Measurements from ENCODE around the gene CA10. TPM values are rescaled to one million over a fixed set of nuclear protein-coding genes. Genes with fewer than 3 reads are reported as not detected.

CA10 gene
- polyA plus RNA-seq, 1 experiment = not detected

DNA sequence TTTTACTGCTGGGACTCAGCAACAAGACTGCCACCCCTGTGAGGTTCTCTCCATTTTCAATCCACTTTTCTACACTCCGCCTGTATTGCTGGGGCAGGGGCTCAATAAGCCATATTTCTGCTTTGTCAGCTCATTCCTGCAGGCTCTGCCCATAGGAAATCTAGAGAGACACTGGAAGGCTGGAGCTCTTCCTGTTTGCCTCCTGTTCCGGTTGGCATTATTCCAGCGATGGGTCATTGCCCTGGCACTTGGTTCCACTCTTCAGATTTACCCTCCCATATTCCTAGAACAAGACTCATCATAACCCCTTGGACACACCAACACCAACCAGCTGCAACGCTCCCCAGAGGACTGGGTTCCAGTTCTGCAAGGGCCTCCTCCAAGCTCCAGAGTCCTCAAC lies 210.4 kb downstream of the CA10 start:
- ChIA-PET POLR2A (no interaction called here), CTCF (no interaction called here)
- no peak overlapping the region for H3K27ac ChIP-seq (ENCODE audit: low read depth, low read length)
- H3K9me3 ChIP-seq (ENCODE audit: control insufficient read depth, insufficient read depth, low read length) = peaks cover 18% of the 10 kb centered on the region; the same call in 1 of the 2 replicates
- H3K27me3 ChIP-seq (ENCODE audit: control insufficient read depth, insufficient read depth, low read length) = no peaks in the 10 kb centered on the region
- TF ChIP-seq, protein P1, sequence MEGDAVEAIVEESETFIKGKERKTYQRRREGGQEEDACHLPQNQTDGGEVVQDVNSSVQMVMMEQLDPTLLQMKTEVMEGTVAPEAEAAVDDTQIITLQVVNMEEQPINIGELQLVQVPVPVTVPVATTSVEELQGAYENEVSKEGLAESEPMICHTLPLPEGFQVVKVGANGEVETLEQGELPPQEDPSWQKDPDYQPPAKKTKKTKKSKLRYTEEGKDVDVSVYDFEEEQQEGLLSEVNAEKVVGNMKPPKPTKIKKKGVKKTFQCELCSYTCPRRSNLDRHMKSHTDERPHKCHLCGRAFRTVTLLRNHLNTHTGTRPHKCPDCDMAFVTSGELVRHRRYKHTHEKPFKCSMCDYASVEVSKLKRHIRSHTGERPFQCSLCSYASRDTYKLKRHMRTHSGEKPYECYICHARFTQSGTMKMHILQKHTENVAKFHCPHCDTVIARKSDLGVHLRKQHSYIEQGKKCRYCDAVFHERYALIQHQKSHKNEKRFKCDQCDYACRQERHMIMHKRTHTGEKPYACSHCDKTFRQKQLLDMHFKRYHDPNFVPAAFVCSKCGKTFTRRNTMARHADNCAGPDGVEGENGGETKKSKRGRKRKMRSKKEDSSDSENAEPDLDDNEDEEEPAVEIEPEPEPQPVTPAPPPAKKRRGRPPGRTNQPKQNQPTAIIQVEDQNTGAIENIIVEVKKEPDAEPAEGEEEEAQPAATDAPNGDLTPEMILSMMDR (IDR thresholded peaks at IDR 0.05; ENCODE audit: low read depth, low read length) = no peak
- H3K4me3 ChIP-seq (ENCODE audit: low read depth, low read length) = no peak overlapping the region
- DNase-seq (ENCODE audit: low read depth, low spot score) = no peak

DNA sequence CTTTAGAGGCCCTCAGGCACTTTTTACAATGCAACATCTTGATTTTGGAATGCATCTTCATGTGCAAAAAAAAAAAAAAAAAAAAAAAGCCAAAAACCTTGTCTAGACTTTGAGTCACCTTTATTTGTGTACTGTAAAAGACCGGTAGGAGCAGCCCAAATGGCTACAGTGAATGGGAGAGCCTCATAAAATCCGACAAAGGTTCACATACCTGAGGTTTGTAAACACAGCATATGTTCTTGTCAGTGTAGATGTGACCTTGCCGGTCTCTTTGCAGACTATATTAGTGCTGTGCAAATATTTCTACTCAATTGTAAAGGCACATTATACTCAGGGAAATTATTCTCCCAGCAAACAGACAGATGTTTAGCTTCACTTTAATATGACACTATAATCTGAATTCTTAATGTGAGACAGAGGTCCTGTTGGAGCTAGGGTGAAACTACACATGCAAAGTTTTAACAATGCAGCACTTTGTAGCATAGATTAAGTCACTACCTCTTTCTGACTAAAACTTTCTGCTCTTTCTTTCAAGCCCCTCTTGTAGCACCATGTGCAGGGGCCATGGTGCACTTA lies 211.3 kb downstream of the CA10 start:
- Histone ChIP-seq H3K9me3 (ENCODE audit: control insufficient read depth, insufficient read depth, low read length) (peaks cover 15% of the 10 kb centered on the region; the same call in 1 of the 2 replicates), H3K4me3 (ENCODE audit: low read depth, low read length) (no peak overlapping the region), H3K27me3 (ENCODE audit: control insufficient read depth, insufficient read depth, low read length) (no peaks in the 10 kb centered on the region), H3K27ac (ENCODE audit: low read depth, low read length) (no peak overlapping the region)
- TF ChIP-seq, protein P1 (IDR thresholded peaks at IDR 0.05; ENCODE audit: low read depth, low read length) = no peak
- POLR2A ChIA-PET = no interaction called here
- CTCF ChIA-PET = no interaction called here
- no peak for DNase-seq (ENCODE audit: low read depth, low spot score)

DNA sequence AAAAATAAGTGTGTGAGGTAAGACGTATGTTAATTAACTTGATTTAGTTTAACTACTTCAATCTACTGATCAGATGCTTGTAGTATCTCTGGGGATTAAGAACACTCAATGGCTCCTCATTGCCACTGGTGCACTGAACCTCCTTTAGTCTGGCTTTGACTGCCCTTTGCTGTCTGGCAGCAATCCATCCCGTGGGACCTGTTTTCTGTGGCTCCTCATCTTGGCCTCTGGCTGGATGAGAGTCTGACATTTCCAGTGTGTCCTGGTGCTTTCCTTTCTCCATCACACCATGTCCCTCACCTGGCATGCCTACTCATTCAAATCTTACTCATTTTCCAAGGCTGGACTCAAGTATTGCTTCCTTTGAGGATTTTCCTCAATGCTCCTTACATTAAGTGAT lies 212.2 kb downstream of the CA10 start:
- no peak for DNase-seq (ENCODE audit: low read depth, low spot score)
- H3K27me3 ChIP-seq (ENCODE audit: control insufficient read depth, insufficient read depth, low read length) = no peaks in the 10 kb centered on the region
- no peak overlapping the region for H3K27ac ChIP-seq (ENCODE audit: low read depth, low read length)
- POLR2A ChIA-PET = no interaction called here
- CTCF ChIA-PET = no interaction called here
- TF ChIP-seq, protein P1 (IDR thresholded peaks at IDR 0.05; ENCODE audit: low read depth, low read length) = no peak
- H3K9me3 ChIP-seq (ENCODE audit: control insufficient read depth, insufficient read depth, low read length) = peaks cover 15% of the 10 kb centered on the region; the same call in 1 of the 2 replicates
- no peak overlapping the region for H3K4me3 ChIP-seq (ENCODE audit: low read depth, low read length)

DNA sequence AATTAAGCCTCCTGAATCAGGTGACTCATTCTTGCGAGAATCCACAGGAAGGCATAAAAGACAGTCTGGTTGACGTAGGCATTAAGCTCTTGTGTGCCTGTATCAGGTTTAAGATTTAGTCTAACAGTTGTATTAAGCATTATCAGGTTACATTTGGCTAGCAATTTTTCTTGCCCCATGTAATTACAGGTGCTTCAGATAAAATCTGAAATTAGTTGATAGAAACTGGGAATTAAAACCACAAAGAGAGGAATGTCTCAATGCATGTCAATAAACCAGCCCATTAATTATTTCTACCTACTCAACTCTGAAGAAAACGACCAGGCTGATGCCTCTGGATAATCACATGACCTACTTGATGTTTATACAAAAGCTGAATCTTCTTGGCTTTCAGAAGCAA lies 217.2 kb downstream of the CA10 start:
- H3K9me3 ChIP-seq (ENCODE audit: control insufficient read depth, insufficient read depth, low read length) = peaks cover 6% of the 10 kb centered on the region; the same call in 1 of the 2 replicates
- TF ChIP-seq, protein P1 (IDR thresholded peaks at IDR 0.05; ENCODE audit: low read depth, low read length) = no peak

DNA sequence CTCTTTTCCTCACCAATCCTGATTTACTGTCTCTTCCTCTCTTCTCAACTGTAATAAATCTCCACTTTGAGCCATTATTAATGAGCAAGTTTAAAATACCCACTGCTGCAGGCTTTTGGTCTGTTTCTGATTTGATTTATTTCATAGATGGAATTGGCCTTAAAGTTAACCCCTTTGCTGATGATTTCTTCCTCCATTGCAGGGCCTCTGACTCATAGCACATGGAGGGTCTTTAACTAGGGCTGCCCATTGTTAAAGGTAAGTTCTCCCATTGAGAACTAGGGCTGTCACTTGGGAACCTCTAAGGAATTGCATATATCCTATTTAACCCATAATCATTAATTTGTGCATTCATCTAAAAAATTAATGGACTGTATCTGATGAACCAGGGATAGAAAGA lies 221.2 kb downstream of the CA10 start:
- H3K9me3 ChIP-seq (ENCODE audit: control insufficient read depth, insufficient read depth, low read length) = peaks cover 11% of the 10 kb centered on the region; the same call in 1 of the 2 replicates
- H3K4me3 ChIP-seq (ENCODE audit: low read depth, low read length) = no peak overlapping the region
- POLR2A ChIA-PET = no interaction called here
- DNase-seq (ENCODE audit: low read depth, low spot score) = no peak
- no peak overlapping the region for H3K27ac ChIP-seq (ENCODE audit: low read depth, low read length)
- CTCF ChIA-PET = no interaction called here
- TF ChIP-seq, protein P1 (IDR thresholded peaks at IDR 0.05; ENCODE audit: low read depth, low read length) = no peak
- no peaks in the 10 kb centered on the region for H3K27me3 ChIP-seq (ENCODE audit: control insufficient read depth, insufficient read depth, low read length)

More for the DNA sequence above, 217.2 kb downstream of the CA10 start:
- POLR2A ChIA-PET = no interaction called here
- no peak overlapping the region for H3K4me3 ChIP-seq (ENCODE audit: low read depth, low read length)
- no peak for DNase-seq (ENCODE audit: low read depth, low spot score)
- no peaks in the 10 kb centered on the region for H3K27me3 ChIP-seq (ENCODE audit: control insufficient read depth, insufficient read depth, low read length)
- no peak overlapping the region for H3K27ac ChIP-seq (ENCODE audit: low read depth, low read length)
- CTCF ChIA-PET = no interaction called here
